Heart right ventricle (tissue), 16 donors: ENCODE data around the gene C5AR1. TPM values are rescaled to one million over a fixed set of nuclear protein-coding genes. Genes with fewer than 3 reads are reported as not detected.

Experiments
- ATAC-seq, 8 donors: fragments of 200-7000 bp; cut with Tn5 transposase; one replicate each; pipeline ENCODE4 v1.9.1; 2020; ENCODE audit warnings: mild to moderate bottlenecking in 8 of 8, moderate library complexity in 8 of 8, moderate number of reproducible peaks in 1 of 8
- DNase-seq, 2 donors: peaks; one replicate each; pipeline ENCODE4 v3.0.0-alpha.2; 2020
- H3K27ac ChIP-seq, 10 donors: fragments of 200-600 bp; sonication (generic) in 2 of 10; one replicate each; pipeline versions ENCODE4 v1.5.0 to v1.8.0; 2020 to 2022; ENCODE audit warnings: mild to moderate bottlenecking in 3 of 10
- H3K27me3 ChIP-seq, 7 donors: fragments of 200-600 bp; one replicate each; pipeline ENCODE4 v1.8.0; 2021 to 2022; ENCODE audit warnings: mild to moderate bottlenecking in 2 of 7
- H3K36me3 ChIP-seq, 9 donors: fragments of 200-600 bp; sonication (generic) in 1 of 9; one replicate each; pipeline versions ENCODE4 v1.5.0 to v1.8.0; 2020 to 2022; ENCODE audit warnings: mild to moderate bottlenecking in 2 of 9
- H3K4me1 ChIP-seq, 9 donors: fragments of 200-600 bp; sonication (generic) in 1 of 9; one replicate each; pipeline versions ENCODE4 v1.5.0 to v1.8.0; 2020 to 2022; ENCODE audit warnings: mild to moderate bottlenecking in 4 of 9
- H3K4me3 ChIP-seq, 10 donors: fragments of 200-600 bp; sonication (generic) in 2 of 10; one replicate each; pipeline versions ENCODE4 v1.5.0 to v1.8.0; 2020 to 2022; ENCODE audit warnings: mild to moderate bottlenecking in 7 of 10, moderate library complexity in 2 of 10
- H3K9me3 ChIP-seq, 11 donors: fragments of 200-600 bp in 10 of 11; sonication (generic) in 2 of 11; one replicate each; pipeline versions ENCODE4 v1.5.0 to v1.8.0; 2013 to 2022; ENCODE audit warnings: mild to moderate bottlenecking in 2 of 11, control low read depth in 1 of 11, moderate library complexity in 1 of 11
- CTCF ChIP-seq, 9 donors: fragments of 200-600 bp; sonication (generic) in 2 of 9; IDR thresholded peaks; one replicate each; pipeline versions ENCODE4 v1.5.0 to v1.8.0; 2021 to 2022; ENCODE audit warnings: antibody characterized with exemption in 9 of 9, mild to moderate bottlenecking in 5 of 9, moderate library complexity in 1 of 9
- WGBS, 2 donors: extraction: QIAGEN DNeasy Blood & Tissue Kit; methylation state at CpG; one replicate each; pipeline ENCODE4 v1.1.7; 2013; ENCODE audit warnings: inconsistent platforms in 1 of 2; 5-methylcytosine and 5-hydroxymethylcytosine counted together
- intact Hi-C, 10 donors: fragments of 100-400 bp; cut with DNase I; formaldehyde crosslinking; loops; one replicate each; pipeline versions ENCODE4 v1.11.1 to v1.14.2; 2022
- polyA plus RNA-seq, 2 donors: library from polyadenylated mRNA; stranded (reverse); fragments of 200-250 nt; gene quantifications; one replicate each; pipeline ENCODE4 v1.2.3, GENCODE V29; 2013
- total RNA-seq, 10 donors: library from RNA; stranded (reverse); fragmentation: NEBNext Ultra II Directional in 3 of 10; extraction: Animal tissue kit (Norgen Biotek cat#: 25700) in 3 of 10; gene quantifications; one replicate each; pipeline versions ENCODE4 v1.2.1 to v1.2.4, GENCODE V29; 2021 to 2023
- donor health status: Arrhythmogenic right ventricular cardiomyopathy.
- donor health status: ischemic (EF 13 %, LVEDD 7.1; RV severe dilation, severe dysfunction).
- donor health status: healthy with polysubstance abuse.
- donor health status: DM: no; HTN: yes; CAD: no.
- donor health status: DM: no; HTN: no; CAD: no.
- donor health status: ischemic (EF 25% LVEDD 6.9; RV normal size, moderate dysfunction).
- donor health status: ischemic (EF 25% LVEDD 5.7; RV mildly dilated, moderate dysfunction).
- donor health status: healthy.
- donor health status: DM: yes; HTN: yes; CAD: no.
- donor health status: Ischemic cardiomyopathy.
- donor health status: ischemic (EF 35%, LVEDD 5.7; RV mildly dilated, moderate dysfunction).
- donor health status: nonischemic (EF 11% LVEDD 7.7; RV severe dilation, severe dysfunction).
- donor health status: DM: yes; HTN: yes; CAD: no.
- donor health status: PGD.
- donor health status: ischemic (EF 29% LVEDD 5.4; RV normal size, mild dysfunction).
- donor health status: nonischemic (EF 23%, LVEDD 6.1; RV moderate dilation, normal function).

Gene C5AR1
- total and polyA plus RNA-seq, 12 donors: 1.7 to 18.6 (median 6.8) TPM

GRCh38 chr19:47266401-47266941 is 43.2 kb upstream of the C5AR1 start:
- 90 to 94% methylated on average over 21 of the region's 21 CpGs for WGBS, 2 donors
- intact Hi-C loops: no loop called here
- no peak overlapping the region for H3K4me3 ChIP-seq

DNA sequence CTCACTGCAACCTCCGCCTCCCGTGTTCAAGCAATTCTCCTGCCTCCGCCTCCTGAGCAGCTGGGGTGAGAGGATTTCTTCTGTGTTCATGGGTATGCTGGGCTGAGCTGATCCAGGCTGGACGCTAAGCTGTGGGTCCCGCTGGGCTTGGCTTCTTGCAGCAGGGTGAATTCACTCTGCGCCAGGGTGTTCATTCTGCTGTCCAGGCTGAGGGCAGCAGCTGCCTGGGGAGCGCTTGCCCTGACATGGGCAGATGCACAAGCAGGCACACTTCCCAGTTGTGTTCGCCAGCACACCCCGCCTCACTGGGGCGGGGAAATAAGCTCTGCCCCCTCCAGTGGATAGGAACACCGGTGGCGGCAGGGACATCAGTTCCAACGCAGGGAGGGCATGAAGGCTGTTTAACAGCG is 42.3 kb upstream of the C5AR1 start:
- H3K4me1 ChIP-seq: peaks cover 0 to 9% (median under 1%) of the 10 kb centered on the region in 9 donors
- 91 to 94% methylated on average over 14 of the region's 14 CpGs for WGBS, 2 donors
- no peak for ATAC-seq

More at GRCh38 chr19:47266401-47266941, 43.2 kb upstream of the C5AR1 start:
- no peak for TF ChIP-seq CTCF (IDR thresholded peaks at IDR 0.05)
- H3K27ac ChIP-seq: no peak overlapping the region
- peaks cover 7 to 100% (median 50%) of the 10 kb centered on the region in 9 donors for H3K36me3 ChIP-seq
- DNase-seq (no peak), ATAC-seq (no peak)
- H3K4me1 ChIP-seq: peaks cover 0 to 6% (median 0%) of the 10 kb centered on the region in 9 donors
- H3K27me3 ChIP-seq: no peaks in the 10 kb centered on the region
- H3K9me3 ChIP-seq: no peaks in the 10 kb centered on the region

DNA sequence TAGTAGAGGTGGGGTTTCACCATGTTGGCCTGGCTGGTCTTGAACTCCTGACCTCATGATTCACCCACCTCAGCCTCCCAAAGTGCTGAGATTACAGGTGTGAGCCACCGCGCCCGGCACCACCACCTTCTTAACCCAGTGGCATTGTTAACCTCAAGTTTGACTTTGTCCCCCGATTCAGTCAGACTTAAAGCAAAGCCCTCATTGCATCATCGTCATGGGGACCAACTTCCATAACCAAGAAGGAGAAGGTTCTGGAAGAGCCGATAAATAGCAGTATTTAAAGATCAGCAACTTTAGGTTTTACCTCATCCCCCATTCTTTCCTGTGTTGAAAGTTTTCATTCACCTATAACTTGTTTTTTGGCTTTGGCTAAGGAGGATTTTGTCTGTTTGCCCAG is 41.6 kb upstream of the C5AR1 start:
- intact Hi-C loops: no loop called here
- Histone ChIP-seq H3K36me3 (peaks cover 7 to 93% (median 48%) of the 10 kb centered on the region in 9 donors), H3K4me1 (peaks cover 0 to 13% (median 7%) of the 10 kb centered on the region in 9 donors), H3K9me3 (no peaks in the 10 kb centered on the region), H3K27me3 (no peaks in the 10 kb centered on the region), H3K27ac (no peak overlapping the region), H3K4me3 (no peak overlapping the region)
- DNase-seq (no peak), ATAC-seq (no peak)
- no peak for TF ChIP-seq CTCF (IDR thresholded peaks at IDR 0.05)
- WGBS, 2 donors: 87 to 96% methylated on average over 6 of the region's 6 CpGs

More for the DNA sequence above, 42.3 kb upstream of the C5AR1 start:
- Histone ChIP-seq H3K9me3 (no peaks in the 10 kb centered on the region), H3K27me3 (no peaks in the 10 kb centered on the region), H3K4me3 (no peak overlapping the region), H3K36me3 (peaks cover 7 to 99% (median 52%) of the 10 kb centered on the region in 9 donors), H3K27ac (no peak overlapping the region)
- intact Hi-C loops: no loop called here
- no peak for DNase-seq
- no peak for TF ChIP-seq CTCF (IDR thresholded peaks at IDR 0.05)

DNA sequence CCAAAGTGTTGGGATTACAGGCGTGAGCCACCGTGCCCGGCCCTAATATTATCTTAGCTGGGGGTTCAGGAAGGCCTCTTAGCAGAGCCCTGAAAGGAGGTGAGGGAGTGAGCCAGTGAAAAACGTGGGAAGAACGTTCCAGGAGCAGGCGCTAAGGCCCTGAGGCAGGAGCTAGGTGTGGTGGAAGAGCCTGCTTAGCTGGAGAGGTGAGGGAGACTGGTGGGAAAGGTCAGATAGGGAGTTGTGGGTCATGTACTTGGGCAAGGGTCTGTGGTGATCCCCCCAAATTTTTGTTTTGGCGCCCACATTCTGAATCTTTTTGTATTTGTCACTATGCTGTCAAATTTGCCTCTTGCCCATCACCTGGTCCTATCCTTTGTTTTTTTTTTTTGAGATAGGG is 40.1 kb upstream of the C5AR1 start:
- Histone ChIP-seq H3K4me1 (peaks cover 0 to 19% (median 12%) of the 10 kb centered on the region in 9 donors), H3K36me3 (peaks cover 5 to 77% (median 42%) of the 10 kb centered on the region in 9 donors), H3K27ac (no peak overlapping the region), H3K4me3 (no peak overlapping the region), H3K27me3 (no peaks in the 10 kb centered on the region), H3K9me3 (no peaks in the 10 kb centered on the region)
- TF ChIP-seq CTCF (IDR thresholded peaks at IDR 0.05): no peak
- no peak for ATAC-seq
- no peak for DNase-seq
- intact Hi-C loops: no loop called here
- WGBS, 2 donors: 91% methylated on average over 7 of the region's 7 CpGs
